Measurements from ENCODE around the gene ID4. TPM values are rescaled to one million over a fixed set of nuclear protein-coding genes. Genes with fewer than 3 reads are reported as not detected.

ID4 gene
- total RNA-seq, 6 experiments from 2014 or later, result 0.39 to 5.5 (median 1.3) TPM

DNA sequence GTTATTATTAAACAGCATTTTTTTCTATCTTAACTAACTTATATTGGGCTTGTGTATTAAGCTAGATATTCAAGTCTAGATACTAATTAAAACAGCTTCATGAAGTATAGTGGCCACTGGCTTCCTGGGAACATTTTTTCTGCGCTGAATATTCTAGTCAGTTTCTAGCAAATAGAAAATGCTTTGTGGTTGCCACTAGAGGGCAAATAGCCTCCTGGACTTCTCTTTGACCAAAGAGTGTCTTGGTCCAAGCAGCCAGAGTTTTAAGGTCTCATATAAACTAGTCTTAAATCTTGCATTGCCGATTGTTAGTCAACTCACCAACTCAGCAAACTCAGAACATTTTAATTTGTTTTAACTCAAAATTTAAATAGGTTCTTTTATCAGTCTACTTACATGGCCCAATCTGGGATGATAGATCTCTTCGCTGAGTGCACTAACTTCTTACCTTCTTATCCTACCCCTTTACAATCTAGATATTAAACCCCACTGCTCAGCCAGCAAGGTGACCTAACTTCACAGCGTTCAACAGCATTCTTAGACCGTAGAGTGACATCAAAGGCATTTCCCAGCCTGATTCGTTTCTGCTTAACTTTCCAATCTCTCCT lies 24.6 kb upstream of the ID4 start:
- ATAC-seq (peak; percentile 65 to 89 (median 70)), DNase-seq (no peak)
- no peaks in the 10 kb centered on the region for H3K9me3 ChIP-seq
- H3K27me3 ChIP-seq, result no peaks in the 10 kb centered on the region
- no peak overlapping the region for H3K27ac ChIP-seq
- 30% methylated on average over 6 of the region's 6 CpGs for WGBS (ENCODE audit: insufficient coverage, low coverage, low lambda C conversion rate, missing lambda C conversion rate)
- no peaks in the 10 kb centered on the region for H3K36me3 ChIP-seq
- TF ChIP-seq, protein P1, sequence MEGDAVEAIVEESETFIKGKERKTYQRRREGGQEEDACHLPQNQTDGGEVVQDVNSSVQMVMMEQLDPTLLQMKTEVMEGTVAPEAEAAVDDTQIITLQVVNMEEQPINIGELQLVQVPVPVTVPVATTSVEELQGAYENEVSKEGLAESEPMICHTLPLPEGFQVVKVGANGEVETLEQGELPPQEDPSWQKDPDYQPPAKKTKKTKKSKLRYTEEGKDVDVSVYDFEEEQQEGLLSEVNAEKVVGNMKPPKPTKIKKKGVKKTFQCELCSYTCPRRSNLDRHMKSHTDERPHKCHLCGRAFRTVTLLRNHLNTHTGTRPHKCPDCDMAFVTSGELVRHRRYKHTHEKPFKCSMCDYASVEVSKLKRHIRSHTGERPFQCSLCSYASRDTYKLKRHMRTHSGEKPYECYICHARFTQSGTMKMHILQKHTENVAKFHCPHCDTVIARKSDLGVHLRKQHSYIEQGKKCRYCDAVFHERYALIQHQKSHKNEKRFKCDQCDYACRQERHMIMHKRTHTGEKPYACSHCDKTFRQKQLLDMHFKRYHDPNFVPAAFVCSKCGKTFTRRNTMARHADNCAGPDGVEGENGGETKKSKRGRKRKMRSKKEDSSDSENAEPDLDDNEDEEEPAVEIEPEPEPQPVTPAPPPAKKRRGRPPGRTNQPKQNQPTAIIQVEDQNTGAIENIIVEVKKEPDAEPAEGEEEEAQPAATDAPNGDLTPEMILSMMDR (IDR thresholded peaks at IDR 0.05), result peak; percentile 36 to 62 (median 56)
- TF ChIP-seq POLR2A (IDR thresholded peaks at IDR 0.05), result no peak
- peaks cover 0 to 5% (median 0%) of the 10 kb centered on the region in 4 donors for H3K4me1 ChIP-seq
- no peak overlapping the region for H3K4me3 ChIP-seq
- intact Hi-C loops (cut with DNase I), result no loop called here

DNA sequence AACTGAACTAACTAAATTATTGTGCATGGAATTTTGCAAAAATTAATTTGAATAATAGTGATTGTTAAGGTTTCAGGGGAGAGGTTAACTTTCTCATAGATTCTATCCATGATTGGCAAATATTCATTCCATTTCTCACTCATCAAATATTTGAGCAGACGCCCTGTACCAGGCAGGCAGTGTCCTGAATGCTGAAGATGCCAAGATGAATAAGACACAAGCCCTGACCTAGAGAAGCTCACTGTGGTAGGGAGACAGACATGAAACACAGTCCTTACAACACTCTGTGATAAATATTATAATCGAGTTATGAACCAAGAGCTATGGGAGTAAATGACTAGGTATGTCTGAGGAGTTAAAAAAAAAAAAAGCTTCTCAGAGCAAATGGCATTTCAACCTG lies 18.4 kb upstream of the ID4 start:
- Histone ChIP-seq H3K36me3 (no peaks in the 10 kb centered on the region), H3K27ac (no peak overlapping the region), H3K9me3 (no peaks in the 10 kb centered on the region), H3K4me1 (no peaks in the 10 kb centered on the region), H3K27me3 (no peaks in the 10 kb centered on the region), H3K4me3 (no peak overlapping the region)
- TF ChIP-seq, protein P1 (IDR thresholded peaks at IDR 0.05), result no peak
- no peak for TF ChIP-seq POLR2A (IDR thresholded peaks at IDR 0.05)
- ATAC-seq (no peak), DNase-seq (no peak)
- 32% methylated on average over 2 of the region's 2 CpGs for WGBS (ENCODE audit: insufficient coverage, low coverage, low lambda C conversion rate, missing lambda C conversion rate)
- intact Hi-C loops (cut with DNase I), result no loop called here

DNA sequence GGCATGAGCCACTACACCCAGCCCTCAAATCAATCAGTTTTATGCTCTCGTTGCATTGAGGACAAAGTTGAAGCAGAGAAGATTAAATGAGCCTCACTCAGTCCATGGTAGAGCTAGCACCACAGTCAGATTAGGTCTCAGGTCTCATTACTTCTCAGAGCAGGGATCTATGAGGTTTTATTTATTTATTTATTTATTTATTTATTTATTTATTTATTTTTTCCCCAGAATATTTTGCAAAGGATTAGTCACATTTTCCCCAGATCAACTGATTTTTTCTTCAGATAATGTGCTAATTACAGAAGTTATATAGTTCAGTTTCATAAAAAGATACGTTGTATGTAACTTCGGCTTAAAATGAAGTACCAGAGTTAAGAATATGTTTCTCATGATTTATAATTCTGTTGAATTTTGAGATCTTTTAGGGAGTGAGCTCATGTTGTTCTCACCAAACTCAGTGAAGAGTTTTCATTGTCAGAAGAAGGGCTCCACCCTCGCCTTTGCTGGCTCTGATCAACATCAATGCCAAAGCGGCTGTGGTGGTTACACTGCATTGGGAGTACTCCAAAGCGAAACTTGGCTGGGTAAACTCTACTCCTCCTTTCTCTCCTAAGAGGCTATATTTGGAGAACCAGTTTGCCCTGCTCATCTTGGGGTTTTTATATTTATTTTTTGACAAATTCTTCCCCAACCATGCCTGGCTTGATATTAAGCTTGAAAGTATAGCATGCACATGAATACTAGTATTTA lies 12.9 kb upstream of the ID4 start:
- TF ChIP-seq, protein P1 (IDR thresholded peaks at IDR 0.05), result no peak
- no peak for TF ChIP-seq POLR2A (IDR thresholded peaks at IDR 0.05)
- DNase-seq, result no peak
- Histone ChIP-seq H3K27me3 (no peaks in the 10 kb centered on the region), H3K36me3 (no peaks in the 10 kb centered on the region), H3K4me1 (no peaks in the 10 kb centered on the region), H3K27ac (no peak overlapping the region), H3K9me3 (no peaks in the 10 kb centered on the region), H3K4me3 (no peak overlapping the region)
- WGBS (ENCODE audit: insufficient coverage, low coverage, low lambda C conversion rate, missing lambda C conversion rate), result 52% methylated on average over 6 of the region's 6 CpGs
- ATAC-seq, result no peak
- intact Hi-C loops (cut with DNase I), result no loop called here

DNA sequence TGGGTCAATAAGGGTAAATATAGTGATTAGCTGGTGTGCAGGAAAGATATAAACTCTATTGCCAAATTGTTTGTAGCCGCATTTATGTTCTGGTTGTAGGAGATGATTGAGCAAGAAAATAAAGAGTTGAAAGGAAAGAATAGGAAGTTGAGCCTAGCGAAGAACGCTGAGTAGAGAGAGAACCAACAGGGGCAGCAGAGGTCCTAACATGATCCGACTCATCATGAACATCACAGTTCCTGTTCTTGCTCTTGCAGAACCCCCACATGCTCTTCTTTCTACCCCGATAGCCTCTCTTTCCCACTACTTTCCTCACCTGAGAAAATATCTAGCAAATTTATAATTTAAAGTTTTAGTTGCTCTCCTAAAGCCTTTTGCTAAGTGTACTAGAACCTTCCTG lies 9.9 kb upstream of the ID4 start:
- no peak for DNase-seq
- TF ChIP-seq, protein P1 (IDR thresholded peaks at IDR 0.05), result no peak
- TF ChIP-seq POLR2A (IDR thresholded peaks at IDR 0.05), result no peak
- Histone ChIP-seq H3K36me3 (no peaks in the 10 kb centered on the region), H3K4me1 (no peaks in the 10 kb centered on the region), H3K27me3 (no peaks in the 10 kb centered on the region), H3K4me3 (no peak overlapping the region), H3K27ac (no peak overlapping the region), H3K9me3 (no peaks in the 10 kb centered on the region)
- 79% methylated on average over 4 of the region's 5 CpGs for WGBS (ENCODE audit: insufficient coverage, low coverage, low lambda C conversion rate, missing lambda C conversion rate)
- intact Hi-C loops (cut with DNase I), result no loop called here
- ATAC-seq, result no peak
